ENCODE measurements around the gene MCCD1. TPM values are rescaled to one million over a fixed set of nuclear protein-coding genes. Genes with fewer than 3 reads are reported as not detected.

Gene MCCD1
- total RNA-seq, 3 donors from 2014 or later (not counting 1 experiment from before 2014, with no cell fraction given), result not detected

GRCh38 chr6:31545291-31545690 lies 16.5 kb downstream of the MCCD1 start:
- DNase-seq (no peak), ATAC-seq (no peak)
- H3K4me3 Mint-ChIP-seq, result peak overlapping the region; percentile 41
- Histone ChIP-seq H3K4me3 (ENCODE audit: low read length) (no peak overlapping the region), H3K4me1 (ENCODE audit: control insufficient read depth, insufficient read depth, low read length) (peaks cover 34% of the 10 kb centered on the region), H3K27me3 (ENCODE audit: control insufficient read depth, insufficient read depth, low read length) (no peaks in the 10 kb centered on the region), H3K9me3 (ENCODE audit: control insufficient read depth, insufficient read depth, low read length) (no peaks in the 10 kb centered on the region), H3K36me3 (ENCODE audit: control insufficient read depth, insufficient read depth, low read length) (peaks cover under 1% of the 10 kb centered on the region), H3K27ac (ENCODE audit: low read length) (no peak overlapping the region)
- H3K9me3 Mint-ChIP-seq, result no peaks in the 10 kb centered on the region
- intact Hi-C loops (cut with micrococcal nuclease), result loop anchor here (10.0 kb wide), 1 partner anchor 190 kb away; the partner anchor contains the start of gene CLIC1
- TF ChIP-seq CTCF (IDR thresholded peaks at IDR 0.05), result no peak
- peaks cover 7% of the 10 kb centered on the region for H3K36me3 Mint-ChIP-seq
- H3K27ac Mint-ChIP-seq, result peak overlapping the region in 1 of 2 donors; percentile 21
- no peaks in the 10 kb centered on the region for H3K27me3 Mint-ChIP-seq (ENCODE audit: low read depth in 2 of 2)
- H3K4me1 Mint-ChIP-seq, result peaks cover 45 to 52% of the 10 kb centered on the region in 2 donors
- 95% methylated on average over 7 of the region's 7 CpGs for WGBS (ENCODE audit: insufficient coverage)

- DNase-seq (peak; percentile 80 to 89), ATAC-seq (peak; percentile 50 to 67 (median 56))
- H3K36me3 Mint-ChIP-seq, result peaks cover 2% of the 10 kb centered on the region
- H3K27ac Mint-ChIP-seq, result peak within 1 kb of the TSS; percentile 90 to 97
- Histone ChIP-seq H3K9me3 (ENCODE audit: control insufficient read depth, insufficient read depth, low read length) (no peaks in the 10 kb centered on the region), H3K4me3 (ENCODE audit: low read length) (peak within 1 kb of the TSS; percentile 38), H3K4me1 (ENCODE audit: control insufficient read depth, insufficient read depth, low read length) (peaks cover 36% of the 10 kb centered on the region), H3K36me3 (ENCODE audit: control insufficient read depth, insufficient read depth, low read length) (no peaks in the 10 kb centered on the region), H3K27me3 (ENCODE audit: control insufficient read depth, insufficient read depth, low read length) (no peaks in the 10 kb centered on the region), H3K27ac (ENCODE audit: low read length) (peak within 1 kb of the TSS; percentile 87)
- intact Hi-C loops (cut with micrococcal nuclease), result loop anchor here (1.0 to 10.0 kb wide), 3 partner anchors 52 to 188 kb away; partner anchors contain the start of genes BAG6 and CLIC1
- H3K9me3 Mint-ChIP-seq, result no peaks in the 10 kb centered on the region
- WGBS (ENCODE audit: insufficient coverage), result 16% methylated on average over 11 of the region's 11 CpGs
- TF ChIP-seq CTCF (IDR thresholded peaks at IDR 0.05), result peak; percentile 95
- peaks cover 38 to 46% of the 10 kb centered on the region in 2 donors for H3K4me1 Mint-ChIP-seq
- H3K4me3 Mint-ChIP-seq, result peak within 1 kb of the TSS; percentile 95
- no peaks in the 10 kb centered on the region for H3K27me3 Mint-ChIP-seq (ENCODE audit: low read depth in 2 of 2)
Observed at GRCh38 chr6:31546339-31546957, 17.7 kb downstream of the MCCD1 start, which contains the start of gene ATP6V1G2. Gene ATP6V1G2, minus strand, starts transcription at chr6:31546608. Its CDS starts 49 bp downstream, at chr6:31546559.

- Mint-ChIP-seq H3K27me3 (ENCODE audit: low read depth in 2 of 2) (no peaks in the 10 kb centered on the region), H3K4me1 (peaks cover 32 to 41% of the 10 kb centered on the region in 2 donors), H3K9me3 (no peaks in the 10 kb centered on the region), H3K27ac (peak within 1 kb of the TSS; percentile 90 to 97), H3K36me3 (no peaks in the 10 kb centered on the region), H3K4me3 (peak within 1 kb of the TSS; percentile 95)
- DNase-seq, result peak; percentile 76 to 96
- Histone ChIP-seq H3K36me3 (ENCODE audit: control insufficient read depth, insufficient read depth, low read length) (no peaks in the 10 kb centered on the region), H3K27me3 (ENCODE audit: control insufficient read depth, insufficient read depth, low read length) (no peaks in the 10 kb centered on the region), H3K27ac (ENCODE audit: low read length) (peak within 1 kb of the TSS; percentile 87), H3K4me3 (ENCODE audit: low read length) (peak within 1 kb of the TSS; percentile 38), H3K4me1 (ENCODE audit: control insufficient read depth, insufficient read depth, low read length) (peaks cover 40% of the 10 kb centered on the region), H3K9me3 (ENCODE audit: control insufficient read depth, insufficient read depth, low read length) (no peaks in the 10 kb centered on the region)
- WGBS (ENCODE audit: insufficient coverage), result under 1% methylated on average over 21 of the region's 25 CpGs
- peak; percentile 31 for TF ChIP-seq CTCF (IDR thresholded peaks at IDR 0.05)
- peak; percentile 89 to 96 (median 91) for ATAC-seq
- intact Hi-C loops (cut with micrococcal nuclease), result loop anchor here (1.0 to 10.0 kb wide), 5 partner anchors 34 to 188 kb away; partner anchors contain the start of genes BAG6 and CLIC1
Observed at GRCh38 chr6:31546958-31547726, 18.4 kb downstream of the MCCD1 start, which contains the start of gene NFKBIL1. Gene NFKBIL1, plus strand, starts transcription at chr6:31547608. Its CDS starts 87 bp downstream, at chr6:31547695.

Data from natural killer cell (primary cell).